Fibroblast of peridontal ligament (primary cell): ENCODE measurements around the gene EFCAB6.
A peak's percentile ranks its signal among the peaks of the same experiment; 100 is the strongest.

Experiments used
- DNase-seq: peaks from one replicate; pipeline ENCODE4 v3.0.0-alpha.2; 2010; ENCODE audit errors: extremely low read depth

EFCAB6 gene

GRCh38 chr22:43831561-43832392, 19.7 kb upstream of the EFCAB6 start:
- no peak for DNase-seq

GRCh38 chr22:43830931-43831560, 18.9 kb upstream of the EFCAB6 start:
- no peak for DNase-seq

GRCh38 chr22:43829904-43830851, 18.1 kb upstream of the EFCAB6 start:
- DNase-seq = peak; percentile 51

- peak; percentile 65 for DNase-seq
These were observed 17.1 kb upstream of the EFCAB6 start for GRCh38 chr22:43828998-43829782.

GRCh38 chr22:43828725-43828997, 16.6 kb upstream of the EFCAB6 start:
- DNase-seq = no peak

- no peak for DNase-seq
These were observed 16.0 kb upstream of the EFCAB6 start for GRCh38 chr22:43827926-43828724.

- DNase-seq = no peak
These were observed 15.1 kb upstream of the EFCAB6 start for GRCh38 chr22:43827003-43827735.

- peak; percentile 80 for DNase-seq
These were observed 14.3 kb upstream of the EFCAB6 start for GRCh38 chr22:43826142-43827002.

GRCh38 chr22:43825651-43826050, 13.5 kb upstream of the EFCAB6 start:
- no peak for DNase-seq

GRCh38 chr22:43824724-43825420, 12.8 kb upstream of the EFCAB6 start:
- DNase-seq = no peak

- DNase-seq = no peak
These were observed 12.0 kb upstream of the EFCAB6 start for GRCh38 chr22:43823911-43824665.

- no peak for DNase-seq
These were observed 11.3 kb upstream of the EFCAB6 start for GRCh38 chr22:43823353-43823908.

GRCh38 chr22:43821606-43822425, 9.7 kb upstream of the EFCAB6 start:
- DNase-seq = no peak

- DNase-seq = no peak
These were observed 8.7 kb upstream of the EFCAB6 start for GRCh38 chr22:43820651-43821305.

- DNase-seq = no peak
These were observed 8.0 kb upstream of the EFCAB6 start for GRCh38 chr22:43819931-43820640.
